Cardiac septum (tissue), 1 donor: ENCODE results near the gene SMARCC2. TPM values are rescaled to one million over a fixed set of nuclear protein-coding genes. Genes with fewer than 3 reads are reported as not detected.

Experiments used
- DNase-seq: peaks from one replicate; pipeline ENCODE4 v3.0.0-alpha.2; 2020; ENCODE audit warnings: low spot score
- intact Hi-C: fragments of 100-400 bp; cut with DNase I; formaldehyde crosslinking; loops from one replicate; pipeline ENCODE4 v1.14.0; 2022
- total RNA-seq: library from RNA; stranded (reverse); fragmentation: NEBNext Ultra II Directional; extraction: Animal tissue kit (Norgen Biotek cat#: 25700); gene quantifications from one replicate; pipeline ENCODE4 v1.2.1, GENCODE V29; 2021
- donor health status: DM: no; HTN: no; CAD: no.

The SMARCC2 gene
- total RNA-seq, 1 donor from 2014 or later, result 71.5 TPM

- DNase-seq, result no peak
These were observed 33.9 kb downstream of the SMARCC2 start for GRCh38 chr12:56155256-56155845.

GRCh38 chr12:56154818-56155217 is 34.5 kb downstream of the SMARCC2 start:
- intact Hi-C loops, result no loop called here
- DNase-seq, result no peak

More at GRCh38 chr12:56155256-56155845, 33.9 kb downstream of the SMARCC2 start:
- intact Hi-C loops, result no loop called here

DNA sequence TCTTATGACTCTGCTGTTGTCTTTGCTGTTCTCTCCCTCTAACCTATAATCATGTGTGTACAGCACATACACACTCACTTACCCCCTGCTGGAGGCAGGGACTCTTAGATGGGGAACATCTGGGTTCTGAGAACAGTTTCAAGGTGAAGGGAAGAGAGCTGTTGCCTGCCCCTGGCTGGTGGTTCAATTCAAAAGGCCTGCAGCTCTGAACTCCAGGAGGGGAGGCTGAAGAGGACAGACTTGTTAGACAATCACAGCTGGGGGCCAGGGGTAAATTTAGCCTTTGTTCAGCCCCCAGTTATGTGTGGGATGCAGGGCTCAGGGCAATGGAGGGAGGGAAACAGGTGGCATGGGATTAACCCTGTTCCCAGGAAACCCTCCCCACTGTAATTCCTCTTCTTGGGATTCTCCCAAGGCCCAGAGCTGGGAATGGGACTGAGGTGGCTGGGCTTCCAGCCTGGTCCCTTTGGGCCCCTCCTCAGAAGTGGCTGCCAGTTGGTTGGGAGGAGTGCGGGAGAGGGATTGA is 35.0 kb downstream of the SMARCC2 start:
- no peak for DNase-seq
- intact Hi-C loops, result no loop called here

DNA sequence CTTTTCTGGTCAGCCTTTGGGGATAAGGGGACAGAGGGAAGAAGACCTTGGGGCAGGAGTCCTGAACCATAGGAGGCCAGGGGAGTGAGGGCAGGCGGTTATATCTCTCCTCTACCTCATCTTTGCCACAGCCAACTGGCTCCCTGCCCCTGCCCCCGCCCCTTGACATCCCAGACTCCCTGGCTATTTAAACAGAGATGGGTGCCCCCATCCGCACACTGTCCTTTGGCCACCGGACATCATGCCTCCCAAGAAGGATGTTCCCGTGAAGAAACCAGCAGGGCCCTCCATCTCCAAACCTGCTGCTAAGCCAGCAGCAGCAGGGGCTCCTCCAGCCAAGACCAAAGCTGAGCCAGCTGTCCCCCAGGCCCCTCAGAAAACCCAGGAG is 35.6 kb downstream of the SMARCC2 start:
- intact Hi-C loops, result loop anchor here (2.0 kb wide), 1 partner anchor 25 kb away; the partner anchor contains the start of gene ESYT1
- no peak for DNase-seq

DNA sequence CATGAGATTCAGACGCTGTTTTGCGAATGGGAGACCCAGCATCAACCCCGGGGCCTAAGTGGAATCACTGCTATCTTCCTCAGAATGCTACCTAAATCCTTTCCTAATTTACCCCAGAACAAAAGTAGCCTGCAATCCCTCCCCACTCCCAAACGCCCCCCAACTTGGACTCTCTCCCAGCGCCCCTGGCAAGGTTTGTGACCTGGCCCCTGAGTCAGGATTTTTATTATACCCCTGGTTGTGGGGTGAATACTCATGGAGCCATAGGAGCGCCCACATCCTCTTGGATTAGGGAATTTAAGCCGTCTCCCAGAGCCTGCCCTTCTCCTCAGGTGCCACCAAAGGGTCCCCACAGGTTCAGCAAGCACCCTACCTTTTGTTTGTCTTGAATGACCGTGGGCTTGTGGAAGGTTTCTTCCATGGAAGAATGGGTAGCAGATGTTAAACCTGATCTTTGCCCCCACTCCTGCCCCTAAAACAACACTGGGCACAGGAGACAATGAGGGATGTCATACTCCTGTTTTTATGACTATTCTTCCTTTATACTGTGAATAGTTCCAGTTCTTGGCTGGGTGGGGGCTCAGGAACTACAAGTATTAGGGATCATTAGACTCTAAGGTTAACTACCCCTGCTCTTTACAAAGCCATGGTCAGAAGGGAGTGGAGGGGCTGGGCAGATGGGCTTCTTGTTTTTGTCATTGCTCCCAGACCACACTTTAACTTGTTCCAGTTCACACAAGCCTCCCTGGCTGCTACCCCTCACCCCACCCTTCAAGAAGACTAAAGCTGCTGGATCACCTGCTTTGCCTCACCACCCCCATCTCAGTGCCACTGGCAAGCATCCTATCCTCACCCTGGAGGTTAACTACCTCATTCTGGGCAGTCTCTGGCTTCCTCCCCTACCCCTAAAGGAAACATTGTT is 36.3 kb downstream of the SMARCC2 start:
- intact Hi-C loops, result loop anchor here (2.0 kb wide), 1 partner anchor 24 kb away; the partner anchor contains the start of gene ESYT1
- DNase-seq, result no peak

DNA sequence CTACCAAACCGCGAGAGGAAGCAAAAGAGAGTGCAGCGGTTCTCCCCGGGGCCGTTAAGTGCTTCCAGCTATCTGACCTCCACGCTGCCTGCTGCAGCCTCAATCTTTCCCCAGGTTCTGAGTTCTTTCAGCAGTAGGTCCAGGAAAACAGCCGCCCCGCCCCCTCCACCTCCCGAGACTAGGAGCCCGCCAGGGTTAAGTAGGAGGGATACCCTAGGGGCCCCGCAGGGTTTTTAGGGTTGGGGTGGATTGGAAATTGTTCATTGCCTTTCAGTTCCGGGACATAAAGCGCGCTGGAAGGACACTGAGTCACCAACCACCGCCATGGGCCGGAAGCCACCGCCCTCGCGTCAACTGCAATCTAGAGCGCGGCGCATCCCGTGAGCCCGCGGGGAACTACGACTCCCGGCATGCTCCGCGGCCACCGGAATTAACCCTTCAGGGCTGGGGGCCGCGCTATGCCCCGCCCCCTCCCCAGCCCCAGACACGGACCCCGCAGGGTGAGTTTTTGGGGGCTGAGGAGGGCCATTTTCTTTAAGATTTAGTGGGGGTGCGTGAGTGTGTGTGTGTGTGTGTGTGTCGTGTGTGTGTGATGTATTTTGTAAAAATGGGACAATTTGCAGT is 37.0 kb downstream of the SMARCC2 start, which contains the start of gene MYL6B:
Gene MYL6B (plus strand): TSS at position 456 of the 624 bp plus-strand sequence. CDS start 1,332 bp downstream, outside the sequence.
- DNase-seq, result peak; percentile 96
- intact Hi-C loops, result loop anchor here (2.0 kb wide), 1 partner anchor 23 kb away; the partner anchor contains the start of gene ESYT1

DNA sequence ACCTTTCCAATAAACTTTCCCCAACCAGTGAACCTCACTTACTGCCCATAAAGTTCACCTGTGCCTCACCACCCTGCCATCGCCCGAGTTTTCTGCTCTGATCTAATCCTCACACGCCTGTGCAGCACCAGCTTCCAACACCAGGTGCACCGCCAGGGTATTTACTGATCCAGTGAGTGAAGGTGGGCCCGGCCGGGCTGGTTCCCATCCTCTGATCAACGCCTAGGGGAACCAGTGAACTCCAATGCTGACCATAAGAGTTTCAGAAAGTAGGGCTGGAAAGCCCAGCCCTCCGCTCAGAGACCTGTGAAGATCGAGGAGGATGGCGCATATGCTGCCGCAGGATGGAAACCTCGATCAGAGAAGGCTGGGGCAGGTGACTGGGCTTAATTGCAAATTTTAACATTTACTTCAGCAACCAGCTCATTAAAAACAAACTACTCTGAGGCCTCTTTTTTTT is 37.6 kb downstream of the SMARCC2 start:
- intact Hi-C loops, result loop anchor here (2.0 kb wide), 1 partner anchor 23 kb away; the partner anchor contains the start of gene ESYT1
- DNase-seq, result no peak

DNA sequence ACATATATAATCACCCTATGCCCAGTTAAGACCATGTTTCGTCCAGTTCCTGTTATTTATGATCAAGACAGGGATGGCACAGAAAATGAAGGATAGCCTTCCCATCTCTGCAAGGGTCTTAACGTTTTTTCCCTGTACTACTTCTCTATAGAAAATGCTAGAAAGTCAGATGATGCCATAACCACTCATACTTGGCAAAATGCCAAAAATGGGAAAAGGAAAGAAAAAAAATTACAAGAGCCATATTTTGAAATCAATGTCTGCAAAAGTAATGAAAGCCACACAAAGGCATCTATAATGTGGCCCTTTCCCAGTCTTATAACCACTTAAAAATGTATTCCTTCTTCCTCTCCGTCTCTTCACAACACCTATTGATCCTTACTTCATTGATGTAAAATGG is 38.7 kb downstream of the SMARCC2 start:
- no peak for DNase-seq

GRCh38 chr12:56146492-56147460 is 42.5 kb downstream of the SMARCC2 start:
- intact Hi-C loops, result no loop called here
- no peak for DNase-seq

More for the DNA sequence above, 38.7 kb downstream of the SMARCC2 start:
- intact Hi-C loops, result no loop called here

- intact Hi-C loops, result no loop called here
- no peak for DNase-seq
These were observed 44.1 kb downstream of the SMARCC2 start for GRCh38 chr12:56145217-56145616.

- DNase-seq, result no peak
- intact Hi-C loops, result no loop called here
These were observed 45.4 kb downstream of the SMARCC2 start for GRCh38 chr12:56143870-56144269.

GRCh38 chr12:56143217-56143616 is 46.1 kb downstream of the SMARCC2 start:
- intact Hi-C loops, result no loop called here
- no peak for DNase-seq

DNA sequence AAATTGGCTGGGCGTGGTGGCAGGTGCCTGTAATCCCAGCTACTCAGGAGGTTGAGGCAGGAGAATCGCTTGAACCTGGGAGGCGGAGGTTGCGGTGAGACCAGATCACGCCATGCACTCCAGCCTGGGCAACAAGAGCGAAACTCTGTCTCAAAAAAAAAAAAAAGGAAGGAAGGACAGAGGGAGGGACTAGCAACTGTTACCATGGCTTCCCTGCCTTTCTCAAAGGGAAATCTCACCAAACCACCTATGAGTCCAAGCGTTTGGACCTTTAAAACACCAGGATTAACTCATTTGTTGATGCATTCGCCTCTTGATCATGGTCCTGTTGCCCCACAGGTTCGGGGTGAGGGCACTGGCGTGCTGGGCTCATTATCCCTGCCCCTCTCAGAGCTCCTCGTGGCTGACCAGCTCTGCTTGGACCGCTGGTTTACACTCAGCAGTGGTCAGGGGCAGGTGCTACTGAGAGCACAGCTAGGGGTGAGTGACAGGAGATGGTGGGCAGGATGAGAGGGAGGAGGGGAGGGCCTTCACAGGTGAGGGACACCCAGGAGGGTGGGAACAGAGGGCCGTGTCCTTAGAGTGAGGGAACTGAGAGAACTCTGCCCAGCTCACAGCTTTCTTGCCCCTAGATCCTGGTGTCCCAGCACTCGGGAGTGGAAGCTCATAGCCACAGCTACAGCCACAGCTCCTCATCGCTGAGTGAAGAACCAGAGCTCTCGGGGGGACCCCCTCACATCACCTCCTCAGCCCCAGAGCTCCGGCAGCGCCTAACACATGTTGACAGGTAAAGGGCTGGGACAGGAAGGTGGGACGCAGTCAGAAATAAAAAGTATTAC is 47.1 kb downstream of the SMARCC2 start:
- intact Hi-C loops, result no loop called here
- DNase-seq, result no peak

DNA sequence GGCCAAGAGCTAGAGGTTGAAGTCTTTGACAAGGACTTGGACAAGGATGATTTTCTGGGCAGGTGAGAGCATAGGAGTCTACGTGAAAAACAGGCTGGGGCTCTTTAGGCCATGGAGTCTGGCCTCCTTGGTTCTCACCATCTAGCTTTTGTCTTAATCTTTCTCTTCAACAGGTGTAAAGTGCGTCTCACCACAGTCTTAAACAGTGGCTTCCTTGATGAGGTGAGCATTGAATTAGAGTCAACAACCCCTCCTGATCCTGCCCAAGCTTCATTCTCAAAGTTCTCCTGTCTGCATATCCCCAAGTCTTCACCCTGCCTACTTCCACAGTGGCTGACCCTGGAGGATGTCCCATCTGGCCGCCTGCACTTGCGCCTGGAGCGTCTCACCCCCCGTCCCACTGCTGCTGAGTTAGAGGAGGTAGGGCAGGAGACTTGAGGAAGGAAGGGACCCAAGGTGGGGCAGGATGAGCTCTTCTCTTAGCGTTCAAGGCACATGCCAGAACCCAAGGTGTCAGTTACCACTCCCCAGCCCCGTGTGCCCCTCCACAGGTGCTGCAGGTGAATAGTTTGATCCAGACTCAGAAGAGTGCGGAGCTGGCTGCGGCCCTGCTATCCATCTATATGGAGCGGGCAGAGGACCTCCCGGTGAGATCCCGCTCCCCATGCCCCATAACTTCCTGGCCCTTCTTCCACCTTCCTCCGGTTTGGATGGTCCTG is 51.3 kb downstream of the SMARCC2 start:
- peak; percentile 35 for DNase-seq
- intact Hi-C loops, result no loop called here

DNA sequence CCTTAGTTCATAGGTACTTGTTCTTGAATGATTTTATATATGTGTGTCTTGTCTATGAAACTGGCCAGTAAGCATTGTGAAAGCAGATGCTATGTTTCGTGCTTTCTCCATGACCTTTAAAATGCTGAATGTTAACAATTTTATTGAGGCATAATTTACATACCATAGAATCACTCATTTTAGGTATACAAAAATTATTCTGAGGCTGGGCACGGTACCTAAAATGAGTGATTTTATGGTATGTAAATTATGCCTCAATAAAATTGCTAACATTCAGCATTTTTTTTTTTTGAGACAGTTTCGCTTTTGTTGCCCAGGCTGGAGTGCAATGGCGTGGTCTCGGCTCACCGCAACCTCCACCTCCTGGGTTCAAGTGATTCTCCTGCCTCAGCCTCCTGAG is 54.4 kb downstream of the SMARCC2 start:
- peak; percentile 3 for DNase-seq
- intact Hi-C loops, result no loop called here

GRCh38 chr12:56130876-56131275 is 58.4 kb downstream of the SMARCC2 start:
- intact Hi-C loops, result no loop called here
- DNase-seq, result no peak

DNA sequence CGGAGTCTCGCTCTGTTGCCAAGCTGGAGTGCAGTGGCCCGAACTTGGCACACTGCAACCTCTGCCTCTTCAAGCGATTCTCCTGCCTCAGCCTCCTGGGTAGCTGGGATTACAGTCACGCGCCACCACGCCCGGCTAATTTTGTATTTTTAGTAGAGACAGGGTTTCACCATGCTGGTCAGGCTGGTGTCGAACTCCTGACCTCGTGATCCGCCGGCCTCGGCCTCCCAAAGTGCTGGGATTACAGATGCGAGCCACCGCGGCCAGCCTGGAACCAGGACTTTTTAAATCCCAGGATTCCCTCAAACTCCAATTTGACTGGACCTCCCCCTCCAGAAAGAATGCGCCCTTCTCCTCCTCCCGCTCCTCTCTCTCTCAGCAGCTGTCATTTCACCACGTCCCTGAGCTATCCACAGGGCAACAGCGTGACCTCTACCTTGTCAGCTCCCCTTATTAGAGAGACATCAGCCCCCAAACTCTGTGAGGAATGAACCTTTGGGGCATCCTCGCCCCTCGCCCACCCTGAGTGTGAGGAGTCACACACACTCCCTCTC is 59.3 kb downstream of the SMARCC2 start:
- intact Hi-C loops, result loop anchor here (2.0 to 10.0 kb wide), 2 partner anchors 23 to 335 kb away; partner anchors contain the start of genes MYL6B and SPRYD4
- DNase-seq, result no peak
